GM23248 (cell line): Measurements from ENCODE around the gene COMMD1. TPM values are rescaled to one million over a fixed set of nuclear protein-coding genes. Genes with fewer than 3 reads are reported as not detected.
A peak's percentile ranks its signal among the peaks of the same experiment; 100 is the strongest.
"Not testable (repeated sequence)": the region's sequence is repeated elsewhere in the genome, so short reads cannot be mapped to it uniquely, and the experiment has no call there.

Experiments
- DNase-seq: peaks from one replicate; pipeline ENCODE4 v3.0.0-alpha.2; 2015
- H2AFZ ChIP-seq: fragments of 200-600 bp; sonication (generic); 2 replicates; pipeline ENCODE4 v1.6.1; 2016; ENCODE audit warnings: antibody characterized with exemption
- H3F3A ChIP-seq: fragments of 200-600 bp; sonication (generic); 2 replicates; pipeline ENCODE4 v1.6.1; 2016; ENCODE audit warnings: mild to moderate bottlenecking, antibody characterized with exemption, mixed run types; ENCODE audit not compliant: insufficient read depth
- H3K27ac ChIP-seq: fragments of 200-600 bp; sonication (generic); 2 replicates; pipeline ENCODE4 v1.5.1; 2016; ENCODE audit warnings: mild to moderate bottlenecking
- H3K27me3 ChIP-seq: fragments of 200-600 bp; sonication (generic); replicated peaks from 2 replicates; pipeline ENCODE4 v1.6.1; 2016; ENCODE audit warnings: mild to moderate bottlenecking; ENCODE audit not compliant: insufficient read depth
- H3K36me3 ChIP-seq: fragments of 200-600 bp; sonication (generic); 2 replicates; pipeline ENCODE4 v1.6.1; 2016; ENCODE audit warnings: low read depth, mild to moderate bottlenecking
- H3K4me1 ChIP-seq: fragments of 200-600 bp; sonication (generic); 2 replicates; pipeline ENCODE4 v1.6.1; 2016; ENCODE audit warnings: mild to moderate bottlenecking; ENCODE audit not compliant: insufficient read depth
- H3K4me2 ChIP-seq: fragments of 200-600 bp; sonication (generic); one replicate; pipeline ENCODE4 v1.6.1; 2016; ENCODE audit warnings: mild to moderate bottlenecking; ENCODE audit not compliant: unreplicated experiment
- H3K4me3 ChIP-seq: fragments of 200-600 bp; sonication (generic); 2 replicates; pipeline ENCODE4 v1.5.1; 2016; ENCODE audit warnings: mild to moderate bottlenecking
- H3K79me2 ChIP-seq: fragments of 200-600 bp; sonication (generic); 2 replicates; pipeline ENCODE4 v1.6.1; 2016; ENCODE audit warnings: mild to moderate bottlenecking; ENCODE audit not compliant: insufficient read depth
- H3K9ac ChIP-seq: fragments of 200-600 bp; sonication (generic); 2 replicates; pipeline ENCODE4 v1.6.1; 2016; ENCODE audit warnings: mild to moderate bottlenecking
- H3K9me2 ChIP-seq: fragments of 200-600 bp; sonication (generic); 2 replicates; pipeline ENCODE4 v1.6.1; 2016; ENCODE audit warnings: mixed run types, mild to moderate bottlenecking, moderate library complexity; ENCODE audit not compliant: insufficient read depth
- H3K9me3 ChIP-seq: fragments of 200-600 bp; sonication (generic); one replicate; pipeline ENCODE4 v1.6.1; 2017; ENCODE audit warnings: low read depth
- H4K20me1 ChIP-seq: fragments of 200-600 bp; sonication (generic); 2 replicates; pipeline ENCODE4 v1.6.0; 2016; ENCODE audit not compliant: insufficient read depth
- EZH2 ChIP-seq: fragments of 200-600 bp; sonication (generic); IDR thresholded peaks from 2 replicates; pipeline ENCODE4 v1.6.1; 2018; ENCODE audit warnings: antibody characterized with exemption, mild to moderate bottlenecking; ENCODE audit not compliant: insufficient read depth, poor library complexity, severe bottlenecking
- EZH2phosphoT487 ChIP-seq: fragments of 200-600 bp; sonication (generic); IDR thresholded peaks from 2 replicates; pipeline ENCODE4 v1.6.1; 2018; ENCODE audit warnings: antibody characterized with exemption, moderate library complexity, mild to moderate bottlenecking, low read depth; ENCODE audit not compliant: insufficient read depth
- WGBS, 2 experiments: methylation state at CpG; one replicate each; pipeline ENCODE4 v1.1.6; 2015 to 2017; ENCODE audit warnings: low lambda C conversion rate in 2 of 2, low coverage in 1 of 2; ENCODE audit errors: missing lambda C conversion rate in 2 of 2; 5-methylcytosine and 5-hydroxymethylcytosine counted together
- in situ Hi-C: fragments of 300-500 bp; cut with MboI; formaldehyde crosslinking; loops from 2 replicates; pipeline ENCODE4 v1.15.0; 2020
- polyA plus RNA-seq: library from polyadenylated mRNA; unstranded; fragments of >200 nt; fragmentation: Nextera tagmentation; extraction: Ambion mirVana; gene quantifications from 2 replicates; pipeline ENCODE4 v1.2.1, GENCODE V29; 2016
- total RNA-seq: library from RNA; depleted of rRNA; stranded (reverse); fragments of >200 nt; shearing (Covaris generic); gene quantifications from 2 replicates; pipeline ENCODE4 v1.2.3, GENCODE V29; 2014

The COMMD1 gene
- total and polyA plus RNA-seq, 2 experiments from 2014 or later, result 40.5 to 74.2 TPM

DNA sequence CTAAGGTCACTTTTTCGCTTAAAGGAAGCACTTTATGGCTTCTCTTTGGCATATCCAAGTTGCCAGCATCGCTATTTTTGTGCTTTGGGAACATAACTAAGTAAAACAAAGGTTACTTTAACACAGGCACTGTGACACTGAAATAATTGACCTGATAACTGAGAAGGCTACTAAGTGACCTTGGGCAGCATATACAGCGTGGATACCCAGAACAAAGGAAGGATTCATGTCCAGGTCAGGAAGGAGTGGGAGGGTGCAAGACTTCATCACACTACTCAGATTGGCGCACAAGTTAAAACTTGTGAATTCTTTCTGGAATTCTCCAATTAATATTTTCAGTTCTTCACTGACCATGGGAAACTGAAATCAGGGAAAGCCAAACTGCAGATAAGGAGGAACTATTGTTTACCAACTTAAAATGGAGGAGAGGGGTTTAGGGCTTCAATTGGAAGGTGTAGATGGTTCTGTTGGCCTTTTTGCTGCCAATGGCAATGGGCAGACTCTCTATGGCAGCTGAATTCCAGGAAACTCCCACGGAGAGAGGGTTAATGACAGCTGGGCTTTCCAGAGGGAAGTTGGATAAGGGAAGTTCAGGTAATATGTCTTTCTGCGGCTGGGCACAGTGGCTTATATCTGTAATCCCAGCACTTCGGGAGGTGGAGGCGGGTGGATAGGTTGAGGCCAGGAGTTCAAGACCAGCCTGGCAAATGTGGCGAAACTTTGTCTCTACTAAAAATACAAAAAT, 45.3 kb downstream of the COMMD1 start:
- 86 to 90% methylated on average over 9 of the region's 9 CpGs for WGBS, 2 experiments
- no peak for TF ChIP-seq EZH2
- TF ChIP-seq EZH2phosphoT487, result no peak
- H3K9ac ChIP-seq, result no peak overlapping the region
- H3K4me2 ChIP-seq, result no peak overlapping the region
- H4K20me1 ChIP-seq, result no peaks in the 10 kb centered on the region
- no peak overlapping the region for H3K4me3 ChIP-seq
- H3K4me1 ChIP-seq, result peaks cover 14% of the 10 kb centered on the region
- no peaks in the 10 kb centered on the region for H3K9me2 ChIP-seq
- no peak overlapping the region for H2AFZ ChIP-seq
- H3K9me3 ChIP-seq, result no peaks in the 10 kb centered on the region
- no peak overlapping the region for H3K27ac ChIP-seq
- H3K79me2 ChIP-seq, result no peaks in the 10 kb centered on the region
- in situ Hi-C loops, result no loop called here
- no peaks in the 10 kb centered on the region for H3K36me3 ChIP-seq
- H3F3A ChIP-seq, result no peaks in the 10 kb centered on the region
- no peaks in the 10 kb centered on the region for H3K27me3 ChIP-seq
- DNase-seq, result no peak

DNA sequence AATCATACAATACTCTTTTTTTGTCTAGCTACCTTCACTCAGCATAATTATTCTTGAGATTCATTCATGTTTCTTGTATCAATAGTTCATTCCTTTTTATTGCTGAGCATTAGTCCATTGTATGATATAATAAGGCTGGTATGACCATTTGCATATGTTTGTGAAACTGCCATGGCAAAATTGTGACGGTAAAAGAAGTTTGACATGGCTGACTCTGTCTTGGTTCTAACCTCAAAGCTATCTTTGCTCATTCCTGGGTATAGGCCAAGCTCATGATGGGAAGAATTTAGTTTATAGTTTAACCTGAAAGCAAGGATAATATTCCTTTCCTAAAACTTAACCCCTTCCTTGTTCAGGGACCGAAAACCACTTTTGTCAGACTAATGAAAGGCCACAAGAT, 46.4 kb downstream of the COMMD1 start:
- Histone ChIP-seq H3K27me3 (no peaks in the 10 kb centered on the region), H3F3A (no peaks in the 10 kb centered on the region), H3K4me1 (peaks cover 2% of the 10 kb centered on the region), H3K27ac (no peak overlapping the region; the same call in 1 of the 2 replicates), H3K9me3 (no peaks in the 10 kb centered on the region), H3K9ac (no peak overlapping the region), H3K79me2 (no peaks in the 10 kb centered on the region), H3K36me3 (no peaks in the 10 kb centered on the region), H2AFZ (no peak overlapping the region), H3K4me2 (no peak overlapping the region), H3K4me3 (no peak overlapping the region), H4K20me1 (no peaks in the 10 kb centered on the region), H3K9me2 (no peaks in the 10 kb centered on the region)
- WGBS, 2 experiments, result 55 to 60% methylated on average over 2 of the region's 2 CpGs
- no peak for TF ChIP-seq EZH2phosphoT487
- TF ChIP-seq EZH2, result no peak
- DNase-seq, result peak; percentile 40
- in situ Hi-C loops, result no loop called here

DNA sequence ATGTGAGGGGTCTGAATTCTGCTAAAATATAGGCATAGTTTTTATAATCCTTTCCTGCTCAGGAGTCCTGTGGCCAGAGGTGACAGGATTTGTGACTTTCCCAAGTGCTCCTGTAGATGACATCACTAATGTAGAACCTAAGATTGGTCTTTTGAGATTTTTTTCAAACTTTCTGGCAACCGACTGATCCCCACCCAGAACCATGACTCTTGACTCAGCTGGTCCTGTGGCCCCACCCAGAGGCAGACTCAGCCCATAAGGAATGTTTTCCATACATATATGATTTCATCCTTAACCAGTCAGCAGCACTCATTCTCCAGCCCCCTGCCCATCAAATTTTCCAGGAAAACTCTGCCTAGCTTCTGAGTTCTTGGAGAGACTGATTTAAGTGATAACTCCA, 46.8 kb downstream of the COMMD1 start:
- H3K9me3 ChIP-seq, result no peaks in the 10 kb centered on the region
- H3K4me2 ChIP-seq, result no peak overlapping the region
- H3K4me1 ChIP-seq, result no peaks in the 10 kb centered on the region
- no peaks in the 10 kb centered on the region for H3K27me3 ChIP-seq
- no peaks in the 10 kb centered on the region for H3F3A ChIP-seq
- H3K9ac ChIP-seq, result no peak overlapping the region
- no peaks in the 10 kb centered on the region for H4K20me1 ChIP-seq
- H3K79me2 ChIP-seq, result no peaks in the 10 kb centered on the region
- H2AFZ ChIP-seq, result no peak overlapping the region
- DNase-seq, result peak; percentile 57
- H3K4me3 ChIP-seq, result no peak overlapping the region
- no peak overlapping the region; the same call in 1 of the 2 replicates for H3K27ac ChIP-seq
- H3K36me3 ChIP-seq, result no peaks in the 10 kb centered on the region
- TF ChIP-seq EZH2phosphoT487, result no peak
- no peak for TF ChIP-seq EZH2
- in situ Hi-C loops, result no loop called here
- WGBS, 2 experiments, result 88 to 94% methylated on average over 1 of the region's 1 CpG
- H3K9me2 ChIP-seq, result no peaks in the 10 kb centered on the region

DNA sequence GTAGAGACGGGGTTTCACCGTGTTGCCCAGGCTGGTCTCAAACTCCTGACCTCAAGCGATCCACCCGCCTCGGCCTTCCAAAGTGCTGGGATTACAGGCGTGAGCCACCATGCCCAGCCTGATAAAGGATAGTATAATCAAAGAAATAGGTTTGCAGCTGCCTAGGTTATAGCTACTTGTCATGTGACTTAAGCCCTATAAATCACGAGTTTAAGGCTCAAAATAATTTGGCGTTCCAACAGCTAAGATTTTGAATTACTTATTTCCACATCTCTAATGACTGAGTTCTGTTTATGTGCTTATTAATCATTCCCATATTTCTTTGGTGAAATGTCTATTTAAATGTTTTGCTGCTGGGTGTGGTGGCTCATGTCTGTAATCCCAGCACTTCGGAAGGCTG, 49.4 kb downstream of the COMMD1 start:
- H4K20me1 ChIP-seq, H3K27me3 ChIP-seq, H3K36me3 ChIP-seq, H3K9me3 ChIP-seq, H3K27ac ChIP-seq, H3K4me2 ChIP-seq, H2AFZ ChIP-seq, H3F3A ChIP-seq, H3K4me1 ChIP-seq, H3K9ac ChIP-seq, DNase-seq, in situ Hi-C loops, H3K9me2 ChIP-seq, H3K79me2 ChIP-seq, H3K4me3 ChIP-seq: not testable (repeated sequence)
- 68 to 77% methylated on average over 9 of the region's 9 CpGs for WGBS, 2 experiments
